Measurements from ENCODE around the gene DACT2.

- TF ChIP-seq SUZ12 (IDR thresholded peaks at IDR 0.05; ENCODE audit: extremely low read depth, insufficient read depth, insufficient read length), result no peak
- TF ChIP-seq YY1 (IDR thresholded peaks at IDR 0.05; ENCODE audit: insufficient read depth, insufficient read length), result no peak
- TF ChIP-seq ZNF274 (IDR thresholded peaks at IDR 0.05; ENCODE audit: low read depth, low read length), result no peak
These were observed 59.1 kb downstream of the DACT2 start for GRCh38 chr6:168260420-168260987.

All from NT2/D1 (cell line).